GM23248 (cell line): ENCODE measurements around the gene EZR. TPM values are rescaled to one million over a fixed set of nuclear protein-coding genes. Genes with fewer than 3 reads are reported as not detected.

ENCODE experiments used
- DNase-seq: peaks from one replicate; pipeline ENCODE4 v3.0.0-alpha.2; 2015
- H2AFZ ChIP-seq: fragments of 200-600 bp; sonication (generic); 2 replicates; pipeline ENCODE4 v1.6.1; 2016; ENCODE audit warnings: antibody characterized with exemption
- H3F3A ChIP-seq: fragments of 200-600 bp; sonication (generic); 2 replicates; pipeline ENCODE4 v1.6.1; 2016; ENCODE audit warnings: mild to moderate bottlenecking, antibody characterized with exemption, mixed run types; ENCODE audit not compliant: insufficient read depth
- H3K27ac ChIP-seq: fragments of 200-600 bp; sonication (generic); 2 replicates; pipeline ENCODE4 v1.5.1; 2016; ENCODE audit warnings: mild to moderate bottlenecking
- H3K27me3 ChIP-seq: fragments of 200-600 bp; sonication (generic); replicated peaks from 2 replicates; pipeline ENCODE4 v1.6.1; 2016; ENCODE audit warnings: mild to moderate bottlenecking; ENCODE audit not compliant: insufficient read depth
- H3K36me3 ChIP-seq: fragments of 200-600 bp; sonication (generic); 2 replicates; pipeline ENCODE4 v1.6.1; 2016; ENCODE audit warnings: low read depth, mild to moderate bottlenecking
- H3K4me1 ChIP-seq: fragments of 200-600 bp; sonication (generic); 2 replicates; pipeline ENCODE4 v1.6.1; 2016; ENCODE audit warnings: mild to moderate bottlenecking; ENCODE audit not compliant: insufficient read depth
- H3K4me2 ChIP-seq: fragments of 200-600 bp; sonication (generic); one replicate; pipeline ENCODE4 v1.6.1; 2016; ENCODE audit warnings: mild to moderate bottlenecking; ENCODE audit not compliant: unreplicated experiment
- H3K4me3 ChIP-seq: fragments of 200-600 bp; sonication (generic); 2 replicates; pipeline ENCODE4 v1.5.1; 2016; ENCODE audit warnings: mild to moderate bottlenecking
- H3K79me2 ChIP-seq: fragments of 200-600 bp; sonication (generic); 2 replicates; pipeline ENCODE4 v1.6.1; 2016; ENCODE audit warnings: mild to moderate bottlenecking; ENCODE audit not compliant: insufficient read depth
- H3K9ac ChIP-seq: fragments of 200-600 bp; sonication (generic); 2 replicates; pipeline ENCODE4 v1.6.1; 2016; ENCODE audit warnings: mild to moderate bottlenecking
- H3K9me2 ChIP-seq: fragments of 200-600 bp; sonication (generic); 2 replicates; pipeline ENCODE4 v1.6.1; 2016; ENCODE audit warnings: mixed run types, mild to moderate bottlenecking, moderate library complexity; ENCODE audit not compliant: insufficient read depth
- H3K9me3 ChIP-seq: fragments of 200-600 bp; sonication (generic); one replicate; pipeline ENCODE4 v1.6.1; 2017; ENCODE audit warnings: low read depth
- H4K20me1 ChIP-seq: fragments of 200-600 bp; sonication (generic); 2 replicates; pipeline ENCODE4 v1.6.0; 2016; ENCODE audit not compliant: insufficient read depth
- EZH2 ChIP-seq: fragments of 200-600 bp; sonication (generic); IDR thresholded peaks from 2 replicates; pipeline ENCODE4 v1.6.1; 2018; ENCODE audit warnings: antibody characterized with exemption, mild to moderate bottlenecking; ENCODE audit not compliant: insufficient read depth, poor library complexity, severe bottlenecking
- EZH2phosphoT487 ChIP-seq: fragments of 200-600 bp; sonication (generic); IDR thresholded peaks from 2 replicates; pipeline ENCODE4 v1.6.1; 2018; ENCODE audit warnings: antibody characterized with exemption, moderate library complexity, mild to moderate bottlenecking, low read depth; ENCODE audit not compliant: insufficient read depth
- WGBS, 2 experiments: methylation state at CpG; one replicate each; pipeline ENCODE4 v1.1.6; 2015 to 2017; ENCODE audit warnings: low lambda C conversion rate in 2 of 2, low coverage in 1 of 2; ENCODE audit errors: missing lambda C conversion rate in 2 of 2; 5-methylcytosine and 5-hydroxymethylcytosine counted together
- in situ Hi-C: fragments of 300-500 bp; cut with MboI; formaldehyde crosslinking; loops from 2 replicates; pipeline ENCODE4 v1.15.0; 2020
- polyA plus RNA-seq: library from polyadenylated mRNA; unstranded; fragments of >200 nt; fragmentation: Nextera tagmentation; extraction: Ambion mirVana; gene quantifications from 2 replicates; pipeline ENCODE4 v1.2.1, GENCODE V29; 2016
- total RNA-seq: library from RNA; depleted of rRNA; stranded (reverse); fragments of >200 nt; shearing (Covaris generic); gene quantifications from 2 replicates; pipeline ENCODE4 v1.2.3, GENCODE V29; 2014

Gene EZR
- total and polyA plus RNA-seq, 2 experiments from 2014 or later = 52.4 to 65.2 TPM

DNA sequence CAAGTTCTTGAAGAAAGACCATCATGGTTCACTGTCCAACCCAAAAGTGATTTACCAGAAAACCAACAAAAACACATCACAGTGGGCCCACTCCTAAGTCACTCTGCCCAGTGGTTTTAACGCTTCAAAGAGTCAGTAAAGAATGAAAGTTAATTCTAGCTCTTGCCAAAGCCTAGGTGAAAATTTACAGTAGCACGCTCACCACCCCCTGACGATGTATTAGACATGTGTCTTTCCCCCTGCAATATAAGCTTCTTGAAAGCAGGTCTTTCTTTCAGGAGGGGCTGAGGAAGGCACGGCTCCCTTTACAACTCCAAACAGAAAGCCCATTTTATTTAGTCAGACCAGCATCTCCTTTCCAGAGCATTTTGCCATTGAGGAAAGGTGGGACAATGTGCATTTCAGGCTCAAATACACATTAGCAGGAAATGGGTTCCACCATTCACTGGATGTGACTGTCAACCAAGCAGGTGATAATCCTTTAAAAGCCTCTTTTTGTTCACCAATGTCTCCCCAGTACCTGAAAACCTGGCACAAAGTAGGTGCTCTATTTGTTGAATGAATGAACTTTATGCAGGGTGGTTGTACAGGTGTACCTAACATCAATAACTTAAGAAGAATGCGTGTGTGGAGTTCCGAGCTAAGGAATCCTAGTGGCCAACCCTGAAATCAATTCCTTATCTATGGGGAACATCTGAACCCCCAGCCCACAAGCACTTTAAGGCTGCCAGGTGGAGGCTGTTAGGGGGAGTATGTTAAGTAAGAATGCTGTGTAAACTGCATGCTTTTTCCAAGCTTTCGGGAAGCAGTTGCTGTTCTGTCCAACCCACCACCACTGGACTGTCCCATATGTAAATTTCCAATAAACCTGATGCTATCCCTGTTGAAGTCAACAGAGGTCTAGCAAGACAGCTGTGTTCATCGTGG, 11.4 kb downstream of the EZR start:
- Histone ChIP-seq H3K9ac (no peak overlapping the region), H3K9me2 (no peaks in the 10 kb centered on the region), H3F3A (no peaks in the 10 kb centered on the region), H3K4me2 (no peak overlapping the region), H3K4me1 (0 out of 2 replicates have a peak, but pooled peaks cover 3% of the 10 kb centered on the region), H3K27ac (no peak overlapping the region), H3K4me3 (no peak overlapping the region), H3K27me3 (no peaks in the 10 kb centered on the region), H3K9me3 (no peaks in the 10 kb centered on the region), H3K36me3 (0 out of 2 replicates have a peak, but pooled peaks cover 4% of the 10 kb centered on the region), H4K20me1 (0 out of 2 replicates have a peak, but pooled peaks cover 3% of the 10 kb centered on the region), H2AFZ (no peak overlapping the region), H3K79me2 (peaks cover 95% of the 10 kb centered on the region)
- DNase-seq = no peak
- in situ Hi-C loops = no loop called here
- WGBS, 2 experiments = 73 to 79% methylated on average over 8 of the region's 8 CpGs
- no peak for TF ChIP-seq EZH2phosphoT487
- TF ChIP-seq EZH2 = no peak

DNA sequence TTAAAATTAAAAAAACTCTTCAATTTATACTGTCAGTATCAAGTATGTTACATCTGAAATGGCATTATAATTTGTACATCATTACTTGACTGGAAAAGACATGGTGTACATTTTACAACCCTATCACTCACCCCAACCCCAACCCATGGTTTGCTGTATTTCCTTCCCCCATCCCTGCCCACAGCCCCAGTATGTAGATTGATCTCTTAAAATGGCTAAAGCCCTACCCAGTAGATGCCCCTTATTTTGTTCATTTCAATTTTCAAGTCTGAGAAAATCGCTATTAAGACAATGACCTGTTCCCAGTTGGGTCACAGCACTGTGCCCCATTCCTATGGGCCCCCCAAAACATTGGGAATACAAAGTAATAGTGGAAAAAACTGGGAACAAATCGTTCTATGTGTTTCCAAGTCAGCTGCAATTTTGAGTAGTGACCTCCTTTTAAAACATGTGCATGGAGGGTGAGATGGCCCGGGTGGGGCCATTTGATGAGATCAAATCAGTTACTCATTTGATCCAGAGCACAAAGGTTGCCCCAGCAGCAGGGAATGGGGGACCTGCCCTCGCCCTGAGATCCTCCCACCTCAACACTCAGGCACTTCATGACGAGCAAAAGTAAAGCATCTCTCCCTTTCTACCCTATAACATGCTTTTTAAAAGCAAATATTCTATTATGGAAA, 13.3 kb downstream of the EZR start:
- Histone ChIP-seq H3K4me3 (no peak overlapping the region), H3K36me3 (0 out of 2 replicates have a peak, but pooled peaks cover 4% of the 10 kb centered on the region)
- in situ Hi-C loops = no loop called here

DNA sequence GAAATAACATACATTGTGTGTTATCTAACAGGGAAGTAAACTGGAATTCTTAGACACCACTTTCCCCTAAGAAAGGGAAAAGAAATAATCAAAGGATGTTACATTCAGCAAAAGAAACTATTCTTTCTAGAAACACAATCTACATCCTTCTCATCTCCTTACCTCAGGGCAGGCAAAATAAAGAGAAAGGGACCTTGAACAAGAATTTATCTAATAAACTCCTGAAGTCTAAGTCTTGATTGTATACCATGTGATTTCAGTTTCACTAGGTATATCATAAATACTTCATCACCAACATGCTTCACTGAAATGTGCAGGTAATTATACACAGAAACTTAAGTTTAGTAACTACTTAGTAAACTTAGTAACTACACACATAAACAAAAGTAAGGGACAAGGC, 15.0 kb downstream of the EZR start:
- no peak for TF ChIP-seq EZH2phosphoT487
- no peak for TF ChIP-seq EZH2
- Histone ChIP-seq H2AFZ (no peak overlapping the region), H3K4me3 (no peak overlapping the region), H3K9me3 (no peaks in the 10 kb centered on the region), H3K9me2 (no peaks in the 10 kb centered on the region), H3K36me3 (no peaks in the 10 kb centered on the region), H3K9ac (no peak overlapping the region), H3K4me1 (peaks cover 4% of the 10 kb centered on the region), H4K20me1 (0 out of 2 replicates have a peak, but pooled peaks cover 3% of the 10 kb centered on the region), H3F3A (0 out of 2 replicates have a peak, but pooled peaks cover 5% of the 10 kb centered on the region), H3K27me3 (no peaks in the 10 kb centered on the region), H3K27ac (no peak overlapping the region), H3K79me2 (peaks cover 95% of the 10 kb centered on the region), H3K4me2 (no peak overlapping the region)
- in situ Hi-C loops = no loop called here
- no peak for DNase-seq

More for the DNA sequence above, 13.3 kb downstream of the EZR start:
- H3K9me2 ChIP-seq = no peaks in the 10 kb centered on the region
- WGBS, 2 experiments = 85 to 88% methylated on average over 5 of the region's 5 CpGs
- TF ChIP-seq EZH2 (no peak), EZH2phosphoT487 (no peak)
- H2AFZ ChIP-seq = no peak overlapping the region
- peaks cover 95% of the 10 kb centered on the region for H3K79me2 ChIP-seq
- H3K27ac ChIP-seq = no peak overlapping the region
- H3F3A ChIP-seq = no peaks in the 10 kb centered on the region
- H4K20me1 ChIP-seq = 0 out of 2 replicates have a peak, but pooled peaks cover 3% of the 10 kb centered on the region
- DNase-seq = no peak
- H3K27me3 ChIP-seq = no peaks in the 10 kb centered on the region
- H3K4me2 ChIP-seq = no peak overlapping the region
- no peaks in the 10 kb centered on the region for H3K9me3 ChIP-seq
- H3K9ac ChIP-seq = no peak overlapping the region
- H3K4me1 ChIP-seq = 0 out of 2 replicates have a peak, but pooled peaks cover 3% of the 10 kb centered on the region

DNA sequence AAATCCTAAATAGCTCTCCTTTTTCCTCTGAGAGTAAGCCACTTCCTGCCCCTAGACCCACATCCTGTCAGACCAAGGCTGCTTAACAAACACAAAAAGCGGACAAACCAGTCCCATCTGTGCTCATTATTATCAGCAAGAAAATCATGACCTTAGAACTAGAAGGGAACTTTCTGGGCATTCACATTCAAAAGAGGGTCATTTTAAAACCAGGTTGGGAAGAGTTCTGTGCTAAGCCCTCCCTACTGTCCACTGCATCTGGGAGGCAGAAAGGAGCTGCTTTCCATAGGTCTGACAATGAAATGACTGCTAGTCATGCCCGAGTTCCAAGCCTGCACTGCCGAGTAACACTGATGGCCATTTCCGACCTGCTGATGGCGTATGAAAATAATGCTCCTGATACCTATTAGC, 15.4 kb downstream of the EZR start:
- Histone ChIP-seq H3K4me3 (no peak overlapping the region), H3K9me3 (no peaks in the 10 kb centered on the region), H3K79me2 (peaks cover 95% of the 10 kb centered on the region), H3K27me3 (no peaks in the 10 kb centered on the region), H4K20me1 (0 out of 2 replicates have a peak, but pooled peaks cover 3% of the 10 kb centered on the region), H3K9ac (no peak overlapping the region), H3K4me1 (peaks cover 9% of the 10 kb centered on the region), H3K4me2 (no peak overlapping the region), H3K27ac (no peak overlapping the region), H3F3A (peaks cover 9% of the 10 kb centered on the region; the same call in 1 of the 2 replicates), H3K36me3 (no peaks in the 10 kb centered on the region), H2AFZ (no peak overlapping the region), H3K9me2 (no peaks in the 10 kb centered on the region)
- DNase-seq = no peak
- 89 to 92% methylated on average over 5 of the region's 5 CpGs for WGBS, 2 experiments
- TF ChIP-seq EZH2phosphoT487 = no peak
- TF ChIP-seq EZH2 = no peak
- in situ Hi-C loops = no loop called here
